ENCODE measurements around the gene GABRG3.

GRCh38 chr15:27166917-27167316, 195.9 kb downstream of the GABRG3 start:
- TF ChIP-seq CTCF (IDR thresholded peaks at IDR 0.05) (no peak), POLR2A (IDR thresholded peaks at IDR 0.05) (no peak), EP300 (IDR thresholded peaks at IDR 0.05) (no peak), POLR2AphosphoS5 (IDR thresholded peaks at IDR 0.05) (no peak)
